ENCODE results near the gene GDF10. TPM values are rescaled to one million over a fixed set of nuclear protein-coding genes. Genes with fewer than 3 reads are reported as not detected.

The GDF10 gene
- total RNA-seq, 4 donors from 2014 or later, result 5.8 to 29.7 (median 10.8) TPM

DNA sequence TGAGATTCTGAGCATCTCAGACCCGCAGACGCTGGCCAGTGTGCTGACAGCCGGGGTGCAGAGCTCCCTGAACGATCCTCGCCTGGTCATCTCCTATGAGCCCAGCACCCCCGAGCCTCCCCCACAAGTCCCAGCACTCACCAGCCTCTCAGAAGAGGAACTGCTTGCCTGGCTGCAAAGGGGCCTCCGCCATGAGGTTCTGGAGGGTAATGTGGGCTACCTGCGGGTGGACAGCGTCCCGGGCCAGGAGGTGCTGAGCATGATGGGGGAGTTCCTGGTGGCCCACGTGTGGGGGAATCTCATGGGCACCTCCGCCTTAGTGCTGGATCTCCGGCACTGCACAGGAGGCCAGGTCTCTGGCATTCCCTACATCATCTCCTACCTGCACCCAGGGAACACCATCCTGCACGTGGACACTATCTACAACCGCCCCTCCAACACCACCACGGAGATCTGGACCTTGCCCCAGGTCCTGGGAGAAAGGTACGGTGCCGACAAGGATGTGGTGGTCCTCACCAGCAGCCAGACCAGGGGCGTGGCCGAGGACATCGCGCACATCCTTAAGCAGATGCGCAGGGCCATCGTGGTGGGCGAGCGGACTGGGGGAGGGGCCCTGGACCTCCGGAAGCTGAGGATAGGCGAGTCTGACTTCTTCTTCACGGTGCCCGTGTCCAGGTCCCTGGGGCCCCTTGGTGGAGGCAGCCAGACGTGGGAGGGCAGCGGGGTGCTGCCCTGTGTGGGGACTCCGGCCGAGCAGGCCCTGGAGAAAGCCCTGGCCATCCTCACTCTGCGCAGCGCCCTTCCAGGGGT lies 48.9 kb downstream of the GDF10 start:
- WGBS, 2 donors (ENCODE audit: low coverage in 1 of 2), result 97% methylated on average over 6 of the region's 36 CpGs; no CpG with 5 or more reads in 1 of the 2 donors
- Histone ChIP-seq H3K4me1 (no peaks in the 10 kb centered on the region), H3K9me3 (no peaks in the 10 kb centered on the region), H3K27ac (no peak overlapping the region), H3K27me3 (no peaks in the 10 kb centered on the region), H3K36me3 (no peaks in the 10 kb centered on the region), H3K4me3 (no peak overlapping the region)
- TF ChIP-seq EP300 (IDR thresholded peaks at IDR 0.05), result no peak
- TF ChIP-seq POLR2AphosphoS5 (IDR thresholded peaks at IDR 0.05), result no peak
- TF ChIP-seq POLR2A (IDR thresholded peaks at IDR 0.05), result no peak
- TF ChIP-seq, protein P1, sequence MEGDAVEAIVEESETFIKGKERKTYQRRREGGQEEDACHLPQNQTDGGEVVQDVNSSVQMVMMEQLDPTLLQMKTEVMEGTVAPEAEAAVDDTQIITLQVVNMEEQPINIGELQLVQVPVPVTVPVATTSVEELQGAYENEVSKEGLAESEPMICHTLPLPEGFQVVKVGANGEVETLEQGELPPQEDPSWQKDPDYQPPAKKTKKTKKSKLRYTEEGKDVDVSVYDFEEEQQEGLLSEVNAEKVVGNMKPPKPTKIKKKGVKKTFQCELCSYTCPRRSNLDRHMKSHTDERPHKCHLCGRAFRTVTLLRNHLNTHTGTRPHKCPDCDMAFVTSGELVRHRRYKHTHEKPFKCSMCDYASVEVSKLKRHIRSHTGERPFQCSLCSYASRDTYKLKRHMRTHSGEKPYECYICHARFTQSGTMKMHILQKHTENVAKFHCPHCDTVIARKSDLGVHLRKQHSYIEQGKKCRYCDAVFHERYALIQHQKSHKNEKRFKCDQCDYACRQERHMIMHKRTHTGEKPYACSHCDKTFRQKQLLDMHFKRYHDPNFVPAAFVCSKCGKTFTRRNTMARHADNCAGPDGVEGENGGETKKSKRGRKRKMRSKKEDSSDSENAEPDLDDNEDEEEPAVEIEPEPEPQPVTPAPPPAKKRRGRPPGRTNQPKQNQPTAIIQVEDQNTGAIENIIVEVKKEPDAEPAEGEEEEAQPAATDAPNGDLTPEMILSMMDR (IDR thresholded peaks at IDR 0.05), result no peak
- no peak for ATAC-seq

DNA sequence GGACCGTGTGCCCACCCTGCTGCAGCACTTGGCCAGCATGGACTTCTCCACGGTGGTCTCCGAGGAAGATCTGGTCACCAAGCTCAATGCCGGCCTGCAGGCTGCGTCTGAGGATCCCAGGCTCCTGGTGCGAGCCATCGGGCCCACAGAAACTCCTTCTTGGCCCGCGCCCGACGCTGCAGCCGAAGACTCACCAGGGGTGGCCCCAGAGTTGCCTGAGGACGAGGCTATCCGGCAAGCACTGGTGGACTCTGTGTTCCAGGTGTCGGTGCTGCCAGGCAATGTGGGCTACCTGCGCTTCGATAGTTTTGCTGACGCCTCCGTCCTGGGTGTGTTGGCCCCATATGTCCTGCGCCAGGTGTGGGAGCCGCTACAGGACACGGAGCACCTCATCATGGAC lies 49.5 kb downstream of the GDF10 start:
- Histone ChIP-seq H3K27me3 (no peaks in the 10 kb centered on the region), H3K4me3 (no peak overlapping the region), H3K27ac (no peak overlapping the region), H3K9me3 (no peaks in the 10 kb centered on the region), H3K4me1 (no peaks in the 10 kb centered on the region), H3K36me3 (no peaks in the 10 kb centered on the region)
- ATAC-seq, result no peak
- TF ChIP-seq, protein P1 (IDR thresholded peaks at IDR 0.05), result no peak
- TF ChIP-seq POLR2A (IDR thresholded peaks at IDR 0.05) (no peak), POLR2AphosphoS5 (IDR thresholded peaks at IDR 0.05) (no peak), EP300 (IDR thresholded peaks at IDR 0.05) (no peak)
- WGBS, 2 donors (ENCODE audit: low coverage in 1 of 2), result no CpG with 5 or more reads among the region's 22 CpGs

DNA sequence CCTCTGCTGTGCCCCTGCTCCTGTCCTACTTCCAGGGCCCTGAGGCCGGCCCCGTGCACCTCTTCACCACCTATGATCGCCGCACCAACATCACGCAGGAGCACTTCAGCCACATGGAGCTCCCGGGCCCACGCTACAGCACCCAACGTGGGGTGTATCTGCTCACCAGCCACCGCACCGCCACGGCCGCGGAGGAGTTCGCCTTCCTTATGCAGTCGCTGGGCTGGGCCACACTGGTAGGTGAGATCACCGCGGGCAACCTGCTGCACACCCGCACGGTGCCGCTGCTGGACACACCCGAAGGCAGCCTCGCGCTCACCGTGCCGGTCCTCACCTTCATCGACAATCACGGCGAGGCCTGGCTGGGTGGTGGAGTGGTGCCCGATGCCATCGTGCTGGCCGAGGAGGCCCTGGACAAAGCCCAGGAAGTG lies 50.0 kb downstream of the GDF10 start:
- Histone ChIP-seq H3K4me1 (no peaks in the 10 kb centered on the region), H3K27ac (no peak overlapping the region), H3K27me3 (no peaks in the 10 kb centered on the region), H3K36me3 (no peaks in the 10 kb centered on the region), H3K9me3 (no peaks in the 10 kb centered on the region), H3K4me3 (no peak overlapping the region)
- ATAC-seq, result no peak
- no CpG with 5 or more reads among the region's 31 CpGs for WGBS, 2 donors (ENCODE audit: low coverage in 1 of 2)
- no peak for TF ChIP-seq POLR2A (IDR thresholded peaks at IDR 0.05)
- no peak for TF ChIP-seq POLR2AphosphoS5 (IDR thresholded peaks at IDR 0.05)
- TF ChIP-seq, protein P1 (IDR thresholded peaks at IDR 0.05), result no peak
- no peak for TF ChIP-seq EP300 (IDR thresholded peaks at IDR 0.05)

DNA sequence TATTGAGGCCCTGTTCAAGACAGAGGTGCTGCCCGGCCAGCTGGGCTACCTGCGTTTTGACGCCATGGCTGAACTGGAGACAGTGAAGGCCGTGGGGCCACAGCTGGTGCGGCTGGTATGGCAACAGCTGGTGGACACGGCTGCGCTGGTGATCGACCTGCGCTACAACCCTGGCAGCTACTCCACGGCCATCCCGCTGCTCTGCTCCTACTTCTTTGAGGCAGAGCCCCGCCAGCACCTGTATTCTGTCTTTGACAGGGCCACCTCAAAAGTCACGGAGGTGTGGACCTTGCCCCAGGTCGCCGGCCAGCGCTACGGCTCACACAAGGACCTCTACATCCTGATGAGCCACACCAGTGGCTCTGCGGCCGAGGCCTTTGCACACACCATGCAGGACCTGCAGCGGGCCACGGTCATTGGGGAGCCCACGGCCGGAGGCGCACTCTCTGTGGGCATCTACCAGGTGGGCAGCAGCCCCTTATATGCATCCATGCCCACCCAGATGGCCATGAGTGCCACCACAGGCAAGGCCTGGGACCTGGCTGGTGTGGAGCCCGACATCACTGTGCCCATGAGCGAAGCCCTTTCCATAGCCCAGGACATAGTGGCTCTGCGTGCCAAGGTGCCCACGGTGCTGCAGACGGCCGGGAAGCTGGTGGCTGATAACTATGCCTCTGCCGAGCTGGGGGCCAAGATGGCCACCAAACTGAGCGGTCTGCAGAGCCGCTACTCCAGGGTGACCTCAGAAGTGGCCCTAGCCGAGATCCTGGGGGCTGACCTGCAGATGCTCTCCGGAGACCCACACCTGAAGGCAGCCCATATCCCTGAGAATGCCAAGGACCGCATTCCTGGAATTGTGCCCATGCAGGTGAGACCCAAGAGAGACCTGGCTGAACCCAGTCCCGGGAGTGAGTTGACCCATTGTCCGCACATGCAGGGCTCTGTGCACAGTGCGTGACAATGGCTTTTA lies 51.0 kb downstream of the GDF10 start:
- WGBS, 2 donors (ENCODE audit: low coverage in 1 of 2), result 96 to 100% methylated on average over 1 to 4 of the region's 39 CpGs
- H3K4me3 ChIP-seq, result no peak overlapping the region
- H3K9me3 ChIP-seq, result no peaks in the 10 kb centered on the region
- no peaks in the 10 kb centered on the region for H3K27me3 ChIP-seq
- TF ChIP-seq, protein P1 (IDR thresholded peaks at IDR 0.05), result no peak
- TF ChIP-seq POLR2A (IDR thresholded peaks at IDR 0.05), result no peak
- TF ChIP-seq EP300 (IDR thresholded peaks at IDR 0.05), result no peak
- TF ChIP-seq POLR2AphosphoS5 (IDR thresholded peaks at IDR 0.05), result no peak
- no peak for ATAC-seq
- H3K36me3 ChIP-seq, result no peaks in the 10 kb centered on the region
- H3K27ac ChIP-seq, result no peak overlapping the region
- H3K4me1 ChIP-seq, result no peaks in the 10 kb centered on the region
